ENCODE results near the gene KIF21A. TPM values are rescaled to one million over a fixed set of nuclear protein-coding genes. Genes with fewer than 3 reads are reported as not detected.

Gene KIF21A, protein sequence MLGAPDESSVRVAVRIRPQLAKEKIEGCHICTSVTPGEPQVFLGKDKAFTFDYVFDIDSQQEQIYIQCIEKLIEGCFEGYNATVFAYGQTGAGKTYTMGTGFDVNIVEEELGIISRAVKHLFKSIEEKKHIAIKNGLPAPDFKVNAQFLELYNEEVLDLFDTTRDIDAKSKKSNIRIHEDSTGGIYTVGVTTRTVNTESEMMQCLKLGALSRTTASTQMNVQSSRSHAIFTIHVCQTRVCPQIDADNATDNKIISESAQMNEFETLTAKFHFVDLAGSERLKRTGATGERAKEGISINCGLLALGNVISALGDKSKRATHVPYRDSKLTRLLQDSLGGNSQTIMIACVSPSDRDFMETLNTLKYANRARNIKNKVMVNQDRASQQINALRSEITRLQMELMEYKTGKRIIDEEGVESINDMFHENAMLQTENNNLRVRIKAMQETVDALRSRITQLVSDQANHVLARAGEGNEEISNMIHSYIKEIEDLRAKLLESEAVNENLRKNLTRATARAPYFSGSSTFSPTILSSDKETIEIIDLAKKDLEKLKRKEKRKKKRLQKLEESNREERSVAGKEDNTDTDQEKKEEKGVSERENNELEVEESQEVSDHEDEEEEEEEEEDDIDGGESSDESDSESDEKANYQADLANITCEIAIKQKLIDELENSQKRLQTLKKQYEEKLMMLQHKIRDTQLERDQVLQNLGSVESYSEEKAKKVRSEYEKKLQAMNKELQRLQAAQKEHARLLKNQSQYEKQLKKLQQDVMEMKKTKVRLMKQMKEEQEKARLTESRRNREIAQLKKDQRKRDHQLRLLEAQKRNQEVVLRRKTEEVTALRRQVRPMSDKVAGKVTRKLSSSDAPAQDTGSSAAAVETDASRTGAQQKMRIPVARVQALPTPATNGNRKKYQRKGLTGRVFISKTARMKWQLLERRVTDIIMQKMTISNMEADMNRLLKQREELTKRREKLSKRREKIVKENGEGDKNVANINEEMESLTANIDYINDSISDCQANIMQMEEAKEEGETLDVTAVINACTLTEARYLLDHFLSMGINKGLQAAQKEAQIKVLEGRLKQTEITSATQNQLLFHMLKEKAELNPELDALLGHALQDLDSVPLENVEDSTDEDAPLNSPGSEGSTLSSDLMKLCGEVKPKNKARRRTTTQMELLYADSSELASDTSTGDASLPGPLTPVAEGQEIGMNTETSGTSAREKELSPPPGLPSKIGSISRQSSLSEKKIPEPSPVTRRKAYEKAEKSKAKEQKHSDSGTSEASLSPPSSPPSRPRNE (N-terminal part only)
- total RNA-seq = 10 to 100 TPM; 22.5 to 65.5 (median 33.5) TPM

DNA sequence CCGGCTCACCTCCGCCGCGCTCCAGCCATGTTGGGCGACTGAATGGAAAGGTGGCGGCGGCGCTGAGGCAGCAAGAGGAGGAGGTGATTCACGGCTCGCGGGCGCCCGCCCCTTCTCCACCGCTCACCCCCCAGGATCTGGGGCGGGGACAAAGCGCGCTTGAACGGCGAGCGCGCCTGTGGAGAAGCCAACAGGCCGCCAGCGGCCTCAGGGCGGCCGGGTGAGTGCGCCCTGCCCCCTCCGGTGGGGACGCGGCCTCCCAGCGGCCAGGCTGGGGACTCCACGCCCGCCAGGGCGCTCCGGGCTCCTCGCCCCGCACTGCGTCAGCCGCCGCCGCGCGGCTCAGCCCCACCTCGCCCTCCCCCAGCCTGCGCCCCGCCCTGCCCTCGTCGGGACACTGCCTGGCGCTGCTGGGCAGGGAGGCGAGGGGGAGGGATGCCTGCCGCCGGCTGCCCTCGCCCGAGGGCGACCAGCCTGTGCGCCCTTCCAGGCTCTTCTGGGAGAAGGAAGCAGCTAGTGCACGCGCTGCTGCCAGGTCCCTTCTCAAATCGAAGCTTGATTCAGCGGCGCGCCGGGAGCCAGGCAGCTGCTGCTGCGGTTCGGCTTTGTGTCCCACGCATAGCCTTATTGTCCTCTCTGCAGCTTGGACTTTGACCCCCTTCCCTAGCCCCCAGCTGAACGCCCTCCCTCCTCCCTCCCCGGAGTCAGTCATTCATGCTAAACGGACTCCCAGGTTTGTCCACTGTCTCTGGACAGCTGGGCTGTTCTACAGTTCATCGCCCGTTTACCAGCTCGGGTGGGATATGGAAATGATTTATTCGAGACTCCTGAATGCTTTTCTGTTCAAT lies at the start of gene KIF21A:
Gene KIF21A, minus strand, starts transcription at position 40 of the 848 bp plus-strand sequence. CDS start 150 bp downstream, outside the sequence.
- peak; percentile 96 for ATAC-seq (ENCODE audit: low FRiP score)
- TF ChIP-seq, protein P1, sequence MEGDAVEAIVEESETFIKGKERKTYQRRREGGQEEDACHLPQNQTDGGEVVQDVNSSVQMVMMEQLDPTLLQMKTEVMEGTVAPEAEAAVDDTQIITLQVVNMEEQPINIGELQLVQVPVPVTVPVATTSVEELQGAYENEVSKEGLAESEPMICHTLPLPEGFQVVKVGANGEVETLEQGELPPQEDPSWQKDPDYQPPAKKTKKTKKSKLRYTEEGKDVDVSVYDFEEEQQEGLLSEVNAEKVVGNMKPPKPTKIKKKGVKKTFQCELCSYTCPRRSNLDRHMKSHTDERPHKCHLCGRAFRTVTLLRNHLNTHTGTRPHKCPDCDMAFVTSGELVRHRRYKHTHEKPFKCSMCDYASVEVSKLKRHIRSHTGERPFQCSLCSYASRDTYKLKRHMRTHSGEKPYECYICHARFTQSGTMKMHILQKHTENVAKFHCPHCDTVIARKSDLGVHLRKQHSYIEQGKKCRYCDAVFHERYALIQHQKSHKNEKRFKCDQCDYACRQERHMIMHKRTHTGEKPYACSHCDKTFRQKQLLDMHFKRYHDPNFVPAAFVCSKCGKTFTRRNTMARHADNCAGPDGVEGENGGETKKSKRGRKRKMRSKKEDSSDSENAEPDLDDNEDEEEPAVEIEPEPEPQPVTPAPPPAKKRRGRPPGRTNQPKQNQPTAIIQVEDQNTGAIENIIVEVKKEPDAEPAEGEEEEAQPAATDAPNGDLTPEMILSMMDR (IDR thresholded peaks at IDR 0.05) = peak in 2 of 3 donors; percentile 9 to 47

DNA sequence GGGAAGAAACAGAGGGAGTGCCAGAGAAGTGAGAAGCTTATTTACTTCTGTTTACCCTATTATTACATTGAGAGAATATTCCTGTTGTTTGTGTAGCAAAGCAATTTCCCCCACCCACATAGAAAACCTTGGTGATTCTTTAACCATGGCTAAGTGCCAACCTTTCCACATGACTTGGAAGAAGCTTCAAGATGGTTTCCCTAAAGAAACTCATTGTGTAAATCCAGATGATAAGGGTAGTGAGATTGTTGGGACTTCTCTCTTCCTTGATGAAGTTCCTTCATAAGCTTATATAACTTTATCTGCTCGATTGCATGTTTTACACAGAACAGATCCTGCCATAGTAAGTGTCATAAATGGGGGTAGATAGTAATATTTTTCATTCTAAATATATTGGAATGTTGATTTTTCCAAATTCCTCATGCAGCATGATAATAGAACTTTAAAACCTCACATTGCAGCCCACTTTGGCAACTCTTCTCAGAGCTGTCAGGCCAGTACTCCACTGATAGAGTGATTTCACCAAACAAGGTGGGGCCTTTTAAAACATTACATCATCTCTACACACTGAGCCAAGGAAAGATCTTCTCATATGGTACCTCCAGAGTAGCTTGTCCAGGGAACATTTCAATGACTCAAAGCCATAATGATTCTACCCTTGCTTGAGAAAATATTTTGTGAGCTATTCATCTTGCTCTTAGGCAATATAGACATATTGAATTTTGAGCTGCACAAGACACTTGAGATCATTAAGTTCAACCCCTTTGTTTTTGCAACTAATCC lies 47.8 kb upstream of the KIF21A start:
- TF ChIP-seq, protein P1 (IDR thresholded peaks at IDR 0.05) = no peak
- ATAC-seq (ENCODE audit: low FRiP score) = peak; percentile 97
- DNase-seq (ENCODE audit: low spot score) = no peak

More for the DNA sequence above, at the start of gene KIF21A:
- peak; percentile 66 for DNase-seq (ENCODE audit: low spot score)

DNA sequence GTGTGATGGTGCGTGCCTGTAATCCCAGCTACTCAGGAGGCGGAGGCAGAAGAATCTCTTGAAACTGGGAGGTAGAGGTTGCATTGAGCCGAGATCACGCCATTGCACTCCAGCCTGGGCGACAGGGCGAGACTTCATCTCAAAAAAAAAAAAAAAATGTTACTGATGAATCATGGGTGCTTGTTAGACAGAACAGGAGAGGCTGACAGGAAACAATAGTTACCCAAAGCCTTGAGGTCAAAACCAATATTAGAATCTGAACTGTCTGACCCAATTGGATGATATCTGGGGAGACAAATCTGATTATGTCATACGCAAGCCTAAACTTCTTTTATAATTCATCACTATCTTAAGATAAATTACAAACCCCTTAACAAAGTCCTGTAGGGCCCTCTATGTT lies 40.7 kb upstream of the KIF21A start:
- TF ChIP-seq, protein P1 (IDR thresholded peaks at IDR 0.05) = no peak
- no peak for ATAC-seq (ENCODE audit: low FRiP score)
- DNase-seq (ENCODE audit: low spot score) = no peak

GRCh38 chr12:39483042-39483441 lies 40.1 kb upstream of the KIF21A start:
- DNase-seq (ENCODE audit: low spot score) (no peak), ATAC-seq (ENCODE audit: low FRiP score) (no peak)
- TF ChIP-seq, protein P1 (IDR thresholded peaks at IDR 0.05) = no peak

DNA sequence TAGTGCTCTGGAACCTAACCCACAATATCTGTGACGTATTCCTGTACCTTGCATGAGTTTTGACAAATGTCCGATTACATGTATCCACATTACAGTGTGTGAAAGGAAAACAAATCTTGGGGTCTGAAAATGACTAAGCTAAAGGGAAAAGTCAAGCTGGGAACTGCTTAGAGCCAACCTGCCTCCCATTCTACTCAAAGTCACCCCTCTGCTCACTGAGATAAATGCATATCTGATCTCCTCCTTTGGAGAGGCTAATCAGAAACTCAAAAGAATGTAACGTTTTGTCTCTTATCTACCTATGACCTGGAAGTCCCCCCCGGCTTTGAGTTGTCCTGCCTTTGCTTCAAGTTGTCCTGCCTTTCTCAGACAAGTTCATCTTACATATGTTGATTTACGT lies 34.0 kb upstream of the KIF21A start:
- TF ChIP-seq, protein P1 (IDR thresholded peaks at IDR 0.05) = no peak
- DNase-seq (ENCODE audit: low spot score) (no peak), ATAC-seq (ENCODE audit: low FRiP score) (no peak)
